AG10803 (cell line): ENCODE data around the gene TMEM237.

ENCODE experiments used
- DNase-seq: peaks from one replicate; pipeline ENCODE4 v3.0.0; 2010; ENCODE audit warnings: low read depth
- H3K4me3 ChIP-seq: 2 replicates; pipeline ENCODE4 v1.5.1; 2011; ENCODE audit warnings: mild to moderate bottlenecking, low read length, control low read depth
- TF ChIP-seq, protein P1 (sequence below): conservative IDR thresholded peaks from 2 replicates; pipeline ENCODE4 v1.5.1; 2011; ENCODE audit warnings: mild to moderate bottlenecking, low read length, control low read depth, inconsistent platforms

TMEM237 gene, protein sequence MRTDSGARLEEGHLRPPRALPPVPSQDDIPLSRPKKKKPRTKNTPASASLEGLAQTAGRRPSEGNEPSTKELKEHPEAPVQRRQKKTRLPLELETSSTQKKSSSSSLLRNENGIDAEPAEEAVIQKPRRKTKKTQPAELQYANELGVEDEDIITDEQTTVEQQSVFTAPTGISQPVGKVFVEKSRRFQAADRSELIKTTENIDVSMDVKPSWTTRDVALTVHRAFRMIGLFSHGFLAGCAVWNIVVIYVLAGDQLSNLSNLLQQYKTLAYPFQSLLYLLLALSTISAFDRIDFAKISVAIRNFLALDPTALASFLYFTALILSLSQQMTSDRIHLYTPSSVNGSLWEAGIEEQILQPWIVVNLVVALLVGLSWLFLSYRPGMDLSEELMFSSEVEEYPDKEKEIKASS

GRCh38 chr2:201643216-201643890 lies at the start of gene TMEM237:
TSS of gene TMEM237 (minus strand) at chr2:201643503. CDS start at chr2:201643400, 103 bp downstream.
- H3K4me3 ChIP-seq = peak within 1 kb of the TSS; percentile 84
- TF ChIP-seq, protein P1, sequence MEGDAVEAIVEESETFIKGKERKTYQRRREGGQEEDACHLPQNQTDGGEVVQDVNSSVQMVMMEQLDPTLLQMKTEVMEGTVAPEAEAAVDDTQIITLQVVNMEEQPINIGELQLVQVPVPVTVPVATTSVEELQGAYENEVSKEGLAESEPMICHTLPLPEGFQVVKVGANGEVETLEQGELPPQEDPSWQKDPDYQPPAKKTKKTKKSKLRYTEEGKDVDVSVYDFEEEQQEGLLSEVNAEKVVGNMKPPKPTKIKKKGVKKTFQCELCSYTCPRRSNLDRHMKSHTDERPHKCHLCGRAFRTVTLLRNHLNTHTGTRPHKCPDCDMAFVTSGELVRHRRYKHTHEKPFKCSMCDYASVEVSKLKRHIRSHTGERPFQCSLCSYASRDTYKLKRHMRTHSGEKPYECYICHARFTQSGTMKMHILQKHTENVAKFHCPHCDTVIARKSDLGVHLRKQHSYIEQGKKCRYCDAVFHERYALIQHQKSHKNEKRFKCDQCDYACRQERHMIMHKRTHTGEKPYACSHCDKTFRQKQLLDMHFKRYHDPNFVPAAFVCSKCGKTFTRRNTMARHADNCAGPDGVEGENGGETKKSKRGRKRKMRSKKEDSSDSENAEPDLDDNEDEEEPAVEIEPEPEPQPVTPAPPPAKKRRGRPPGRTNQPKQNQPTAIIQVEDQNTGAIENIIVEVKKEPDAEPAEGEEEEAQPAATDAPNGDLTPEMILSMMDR = no peak
- DNase-seq = peak; percentile 56

DNA sequence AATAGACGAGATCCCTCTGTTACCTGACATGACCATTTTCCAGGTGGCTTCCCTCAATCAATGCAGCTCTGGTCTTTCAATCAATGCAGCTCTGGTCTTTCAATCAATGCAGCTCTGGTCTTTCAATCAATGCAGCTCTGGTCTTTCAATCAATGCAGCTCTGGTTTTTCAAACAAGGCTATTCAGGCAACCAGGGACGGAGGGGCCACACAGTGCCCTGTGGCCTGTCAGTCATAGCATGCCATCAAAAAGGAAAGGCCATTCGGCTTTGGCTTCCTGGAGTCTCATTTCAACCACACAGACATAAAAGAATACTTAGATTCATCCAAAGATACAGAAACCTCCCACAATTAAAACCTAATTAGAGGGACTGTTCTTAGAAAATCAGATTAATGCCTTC lies 41.9 kb upstream of the TMEM237 start:
- DNase-seq = no peak
- TF ChIP-seq, protein P1 = no peak
- no peak overlapping the region for H3K4me3 ChIP-seq

DNA sequence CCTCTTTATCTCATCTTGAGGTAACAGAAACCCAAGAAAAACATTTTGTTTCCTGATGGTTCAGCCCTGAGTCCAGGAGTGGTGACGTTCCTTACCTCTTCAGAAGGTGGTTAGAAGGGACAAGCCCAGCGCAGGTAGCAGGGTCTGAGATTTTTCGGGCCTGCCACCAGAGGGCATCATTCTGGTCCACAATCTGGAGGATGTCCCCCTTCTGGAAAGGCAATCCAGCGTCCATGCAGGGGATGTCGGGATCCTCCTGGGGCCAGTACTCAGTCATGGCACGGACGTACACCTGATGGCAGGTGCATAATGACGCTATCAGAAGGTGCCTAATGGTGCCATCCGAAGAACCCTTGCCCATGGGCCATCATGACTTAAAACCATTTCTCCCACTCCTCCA lies 37.4 kb upstream of the TMEM237 start:
- H3K4me3 ChIP-seq = no peak overlapping the region
- TF ChIP-seq, protein P1 = peak; percentile 34; the same call in 1 of the 2 replicates
- no peak for DNase-seq

DNA sequence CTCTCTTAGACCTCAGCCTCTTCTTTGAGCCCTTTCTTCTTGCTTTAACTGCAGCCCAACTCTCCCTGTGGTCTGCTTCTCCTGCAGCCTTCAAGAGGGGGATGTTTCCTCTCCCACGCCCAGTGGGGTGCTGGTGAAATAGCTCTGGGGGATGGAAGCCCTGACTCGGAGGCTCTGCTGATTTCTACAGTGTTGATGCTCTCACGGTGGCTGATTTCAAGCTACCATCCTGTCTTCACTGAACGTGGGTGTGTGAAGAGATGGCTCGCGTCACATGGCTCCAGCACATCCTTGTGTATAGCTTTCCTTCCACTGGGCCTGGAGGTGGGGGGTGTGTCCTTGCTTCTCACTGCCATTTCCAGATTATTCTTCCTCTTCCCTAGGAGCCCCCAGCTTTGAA lies 35.1 kb upstream of the TMEM237 start:
- DNase-seq = no peak
- H3K4me3 ChIP-seq = no peak overlapping the region
- TF ChIP-seq, protein P1 = no peak

GRCh38 chr2:201675454-201675853 lies 32.2 kb upstream of the TMEM237 start:
- TF ChIP-seq, protein P1 = no peak
- no peak overlapping the region for H3K4me3 ChIP-seq
- DNase-seq = no peak

DNA sequence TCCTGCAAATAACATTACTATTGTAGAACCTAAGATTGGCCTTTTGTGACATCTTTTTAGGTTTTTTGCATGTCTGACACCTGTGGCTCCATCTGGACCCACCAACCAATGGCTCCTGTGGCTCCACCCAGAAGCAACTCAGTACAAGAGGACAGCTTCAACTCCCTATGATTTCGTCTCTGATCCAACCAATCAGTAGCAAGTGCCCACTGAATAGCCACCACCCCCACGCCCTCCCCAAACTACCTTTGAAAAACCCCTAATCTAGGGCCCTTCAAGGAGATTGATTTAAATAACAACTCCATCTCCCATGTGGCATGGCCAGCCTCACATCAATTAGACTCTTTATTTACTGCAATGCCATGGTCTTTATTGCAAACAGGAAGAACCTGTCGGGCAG lies 31.5 kb upstream of the TMEM237 start:
- TF ChIP-seq, protein P1 = no peak
- H3K4me3 ChIP-seq = no peak overlapping the region
- DNase-seq = no peak

DNA sequence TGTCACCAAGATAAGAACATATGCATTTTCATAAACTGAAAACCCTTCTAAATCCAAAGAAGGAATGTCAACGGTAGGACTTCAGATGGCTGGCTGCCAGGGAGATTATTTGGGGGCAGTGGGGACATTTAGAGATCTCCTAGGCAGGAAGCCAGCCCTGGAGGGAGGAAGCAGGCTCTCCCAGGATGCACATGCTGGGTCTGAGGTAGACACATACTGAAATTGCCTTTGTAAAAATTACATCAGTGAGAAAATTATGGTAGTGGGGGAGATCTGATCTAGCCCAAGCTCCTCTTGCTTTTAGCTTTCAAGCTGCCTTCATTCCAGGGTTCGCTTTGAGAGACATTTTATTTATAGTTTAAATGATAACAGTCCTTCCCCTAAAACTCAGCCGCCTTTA lies 31.0 kb upstream of the TMEM237 start:
- no peak for DNase-seq
- no peak overlapping the region for H3K4me3 ChIP-seq
- TF ChIP-seq, protein P1 = no peak
